Gastroesophageal sphincter (tissue), 4 donors: ENCODE results near the gene GPX4. TPM values are rescaled to one million over a fixed set of nuclear protein-coding genes. Genes with fewer than 3 reads are reported as not detected.
A peak's percentile ranks its signal among the peaks of the same experiment; 100 is the strongest.

ENCODE experiments used
- ATAC-seq: fragments of 150-250 bp; one replicate; pipeline ENCODE4 v1.9.1; 2016; ENCODE audit warnings: mild to moderate bottlenecking, moderate library complexity
- H3K27ac ChIP-seq, 4 donors: fragments of 200-600 bp; sonication (generic) in 3 of 4; 1 replicate in 3 of 4; 2 replicates in 1 of 4; pipeline ENCODE4 v1.5.1; 2016 to 2019
- H3K27me3 ChIP-seq: fragments of 200-600 bp; sonication (generic); one replicate; pipeline ENCODE4 v1.5.1; 2019
- H3K36me3 ChIP-seq, 2 donors: fragments of 200-600 bp; sonication (generic); one replicate each; pipeline ENCODE4 v1.5.1; 2019; ENCODE audit warnings: control low read depth in 1 of 2
- H3K4me1 ChIP-seq, 3 donors: fragments of 200-600 bp; sonication (generic); 1 replicate in 2 of 3; 2 replicates in 1 of 3; pipeline ENCODE4 v1.5.1; 2016 to 2019; ENCODE audit warnings: control low read depth in 2 of 3
- H3K4me3 ChIP-seq, 2 donors: fragments of 200-600 bp; sonication (generic); one replicate each; pipeline ENCODE4 v1.5.1; 2019; ENCODE audit warnings: mild to moderate bottlenecking in 1 of 2, moderate library complexity in 1 of 2
- H3K9me3 ChIP-seq, 3 donors: fragments of 200-600 bp; sonication (generic); one replicate each; pipeline ENCODE4 v1.5.1; 2017 to 2019; ENCODE audit warnings: control low read depth in 2 of 3
- CTCF ChIP-seq, 4 experiments: fragments of 200-600 bp in 2 of 4; fragments of 450-650 bp in 2 of 4; sonication (generic) in 1 of 4; IDR thresholded peaks; one replicate each; pipeline ENCODE4 v1.5.1; 2017 to 2019; ENCODE audit warnings: antibody characterized with exemption in 4 of 4, mild to moderate bottlenecking in 2 of 4, moderate library complexity in 2 of 4
- EP300 ChIP-seq: sonication (generic); formaldehyde crosslinking; IDR thresholded peaks from one replicate; pipeline ENCODE4 v1.6.1; 2017; ENCODE audit warnings: antibody characterized with exemption, mild to moderate bottlenecking
- POLR2A ChIP-seq, 2 donors: fragments of 450-650 bp; IDR thresholded peaks; one replicate each; pipeline ENCODE4 v1.6.1; 2017; ENCODE audit warnings: antibody characterized with exemption in 2 of 2, mild to moderate bottlenecking in 2 of 2, moderate library complexity in 1 of 2
- POLR2AphosphoS5 ChIP-seq: sonication (generic); formaldehyde crosslinking; IDR thresholded peaks from one replicate; pipeline ENCODE4 v1.6.1; 2017; ENCODE audit warnings: antibody characterized with exemption
- WGBS, 2 donors: methylation state at CpG; one replicate each; pipeline ENCODE4 v1.1.5; 2018; ENCODE audit warnings: low coverage in 1 of 2; 5-methylcytosine and 5-hydroxymethylcytosine counted together
- total RNA-seq, 4 donors: library from RNA; depleted of rRNA; stranded (reverse); fragments of >200 nt; gene quantifications; one replicate each; pipeline ENCODE4 v1.1.0, GENCODE V29; 2016

Gene GPX4
- total RNA-seq: 100 to 1,000 TPM; 311 to 452 (median 349) TPM

GRCh38 chr19:1103708-1104310 is at the start of gene GPX4:
GPX4 (plus strand) TSS chr19:1103994; CDS start chr19:1104044, 50 bp downstream.
- Histone ChIP-seq H3K4me3 (peak within 1 kb of the TSS; percentile 75 to 83), H3K27ac (peak within 1 kb of the TSS; percentile 98 to 99 (median 98)), H3K36me3 (peaks cover 0 to 35% of the 10 kb centered on the region in 2 donors), H3K9me3 (no peaks in the 10 kb centered on the region), H3K4me1 (peaks cover 0 to 81% (median 44%) of the 10 kb centered on the region in 3 donors), H3K27me3 (no peaks in the 10 kb centered on the region)
- ATAC-seq: peak; percentile 89
- 0% methylated on average over 3 to 8 of the region's 75 CpGs for WGBS, 2 donors
- TF ChIP-seq POLR2AphosphoS5 (peak; percentile 99), CTCF (IDR thresholded peaks at IDR 0.05) (no peak), EP300 (no peak), POLR2A (IDR thresholded peaks at IDR 0.05) (peak; percentile 98)

GRCh38 chr19:1054102-1055027 is 49.4 kb upstream of the GPX4 start:
- 93 to 100% methylated on average over 1 to 5 of the region's 28 CpGs for WGBS, 2 donors
- ATAC-seq: no peak
- no peak overlapping the region for H3K4me3 ChIP-seq

GRCh38 chr19:1055028-1055425 is 48.8 kb upstream of the GPX4 start:
- Histone ChIP-seq H3K27me3 (no peaks in the 10 kb centered on the region), H3K9me3 (peaks cover 0 to 54% (median 0%) of the 10 kb centered on the region in 3 donors), H3K36me3 (peaks cover 0 to 44% of the 10 kb centered on the region in 2 donors), H3K4me3 (no peak overlapping the region), H3K4me1 (no peaks in the 10 kb centered on the region), H3K27ac (no peak overlapping the region)
- WGBS, 2 donors: 100% methylated on average over 6 of the region's 14 CpGs; no CpG with 5 or more reads in 1 of the 2 donors
- no peak for TF ChIP-seq POLR2AphosphoS5
- TF ChIP-seq CTCF (IDR thresholded peaks at IDR 0.05): no peak
- TF ChIP-seq POLR2A (IDR thresholded peaks at IDR 0.05): no peak
- no peak for TF ChIP-seq EP300
- ATAC-seq: no peak

More at GRCh38 chr19:1054102-1055027, 49.4 kb upstream of the GPX4 start:
- TF ChIP-seq EP300 (no peak), POLR2A (IDR thresholded peaks at IDR 0.05) (no peak)
- Histone ChIP-seq H3K4me1 (no peaks in the 10 kb centered on the region), H3K9me3 (peaks cover 0 to 48% (median 0%) of the 10 kb centered on the region in 3 donors), H3K27me3 (no peaks in the 10 kb centered on the region), H3K36me3 (peaks cover 0 to 44% of the 10 kb centered on the region in 2 donors), H3K27ac (no peak overlapping the region)

GRCh38 chr19:1055886-1056620 is 47.7 kb upstream of the GPX4 start:
- WGBS, 2 donors: 97% methylated on average over 5 of the region's 20 CpGs; no CpG with 5 or more reads in 1 of the 2 donors

More at GRCh38 chr19:1055886-1056620, 47.7 kb upstream of the GPX4 start:
- no peak for TF ChIP-seq EP300
- no peak for TF ChIP-seq POLR2A (IDR thresholded peaks at IDR 0.05)
- TF ChIP-seq POLR2AphosphoS5: no peak
- TF ChIP-seq CTCF (IDR thresholded peaks at IDR 0.05): no peak
- Histone ChIP-seq H3K27me3 (no peaks in the 10 kb centered on the region), H3K36me3 (peaks cover 0 to 44% of the 10 kb centered on the region in 2 donors), H3K4me3 (no peak overlapping the region), H3K9me3 (peaks cover 0 to 55% (median 0%) of the 10 kb centered on the region in 3 donors), H3K27ac (no peak overlapping the region), H3K4me1 (no peaks in the 10 kb centered on the region)
- ATAC-seq: no peak
